ENCODE data around the gene EPAS1.

The EPAS1 gene

DNA sequence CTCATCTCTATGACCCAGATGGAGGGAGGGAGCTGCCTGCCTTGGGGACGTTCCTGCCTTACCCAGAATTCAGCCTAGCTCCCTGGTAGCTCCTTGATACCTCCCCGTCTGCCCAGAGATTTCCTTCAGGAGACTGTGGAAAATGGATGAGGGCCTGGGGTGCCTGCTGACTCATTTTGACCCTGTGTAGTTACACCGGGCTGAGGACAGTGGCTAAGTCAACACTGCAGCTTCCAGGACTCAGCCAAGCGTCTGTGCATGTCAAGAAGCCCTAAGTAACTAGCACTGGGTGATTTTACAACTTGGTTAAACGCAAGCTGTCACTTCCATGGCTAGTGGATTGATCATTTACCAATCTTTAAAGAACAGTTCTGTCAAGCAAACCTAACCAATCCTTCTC lies 23.3 kb upstream of the EPAS1 start:
- DNase-seq: no peak

- no peak for DNase-seq
Measured at GRCh38 chr2:46274586-46274985, 22.6 kb upstream of the EPAS1 start.

- no peak for DNase-seq
Measured at GRCh38 chr2:46275995-46276394, 21.2 kb upstream of the EPAS1 start.

GRCh38 chr2:46276642-46277041 lies 20.6 kb upstream of the EPAS1 start:
- no peak for DNase-seq

DNA sequence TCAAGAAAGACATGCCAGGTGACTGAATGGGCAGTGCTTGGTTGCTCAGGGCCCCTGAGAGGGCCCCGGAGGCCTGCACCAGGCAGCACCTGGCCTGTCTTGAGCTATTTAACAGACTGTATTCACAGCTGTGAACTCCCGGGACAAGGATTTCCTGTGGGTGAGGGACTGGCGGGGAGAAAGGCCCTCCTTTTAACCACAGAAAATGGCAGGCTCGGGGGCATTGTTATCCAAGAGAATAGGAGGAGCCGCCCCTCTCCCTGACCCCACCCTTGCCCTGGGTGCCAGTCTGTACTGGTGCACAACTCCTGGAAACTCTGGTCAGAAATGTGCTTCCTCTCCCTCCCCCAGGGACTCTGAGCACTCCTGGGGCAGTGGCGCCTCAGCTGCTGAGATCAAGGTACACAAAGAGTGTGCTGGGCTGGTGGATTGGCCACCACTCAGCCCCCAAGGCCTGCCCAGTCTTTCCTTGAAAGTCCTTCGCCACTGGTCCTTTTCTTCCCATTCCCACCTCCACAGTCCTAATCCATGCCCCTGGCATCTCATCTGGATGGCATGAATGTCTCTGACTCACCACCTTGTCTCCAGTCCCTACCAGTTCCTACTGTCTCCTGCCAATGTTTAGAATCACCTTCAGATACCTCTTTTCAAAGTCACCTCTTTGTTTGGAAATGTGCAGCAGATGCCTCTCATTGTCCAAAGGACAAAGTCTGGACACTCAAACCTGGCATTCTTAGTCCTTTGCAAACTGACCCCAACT lies 19.6 kb upstream of the EPAS1 start:
- DNase-seq: no peak

DNA sequence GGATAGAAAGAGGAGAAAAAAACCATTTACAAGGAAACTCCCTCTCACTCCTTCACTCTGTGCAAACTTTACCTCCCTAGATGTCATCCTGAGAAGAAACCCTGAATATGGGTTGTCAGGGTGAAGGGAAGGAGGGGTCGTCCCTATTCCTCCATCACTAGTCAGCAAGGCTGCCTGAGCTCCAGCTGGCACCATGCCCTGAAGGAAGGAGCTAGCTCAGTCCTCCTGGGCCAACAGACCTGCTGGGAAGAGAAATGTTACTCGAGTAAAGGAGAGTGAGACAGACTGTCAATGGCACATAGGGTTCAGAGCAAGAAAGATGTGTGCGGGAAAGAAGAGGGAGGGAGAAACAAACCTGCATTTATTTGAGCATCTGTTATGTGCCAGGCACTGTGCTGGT lies 18.3 kb upstream of the EPAS1 start:
- DNase-seq: no peak

DNA sequence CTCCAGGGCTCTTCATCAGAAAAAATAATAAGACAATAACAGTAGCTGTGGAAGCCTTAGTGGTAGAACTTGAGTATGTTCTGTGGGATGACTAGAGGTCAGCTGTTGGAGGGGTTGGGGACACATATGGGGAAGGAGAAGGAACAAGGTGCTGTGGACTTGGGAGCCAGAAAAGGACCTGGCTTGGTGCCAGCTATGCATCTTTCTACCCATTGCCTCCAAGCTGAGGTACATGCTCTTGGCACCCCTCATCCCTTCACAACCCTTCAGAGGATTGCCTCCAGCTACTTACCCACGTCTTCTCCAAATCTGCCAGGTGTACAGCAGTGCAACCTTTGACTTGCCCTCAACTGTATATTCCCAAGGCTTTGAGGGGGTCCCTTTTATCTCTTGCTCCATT lies 15.3 kb upstream of the EPAS1 start:
- DNase-seq: no peak

GRCh38 chr2:46283693-46284092 lies 13.5 kb upstream of the EPAS1 start:
- DNase-seq: no peak

GRCh38 chr2:46284260-46284659 lies 12.9 kb upstream of the EPAS1 start:
- DNase-seq: peak in 2 of 3 experiments; percentile 28 to 52

GRCh38 chr2:46284796-46285195 lies 12.4 kb upstream of the EPAS1 start:
- DNase-seq: peak in 2 of 3 experiments; percentile 51 to 68

DNA sequence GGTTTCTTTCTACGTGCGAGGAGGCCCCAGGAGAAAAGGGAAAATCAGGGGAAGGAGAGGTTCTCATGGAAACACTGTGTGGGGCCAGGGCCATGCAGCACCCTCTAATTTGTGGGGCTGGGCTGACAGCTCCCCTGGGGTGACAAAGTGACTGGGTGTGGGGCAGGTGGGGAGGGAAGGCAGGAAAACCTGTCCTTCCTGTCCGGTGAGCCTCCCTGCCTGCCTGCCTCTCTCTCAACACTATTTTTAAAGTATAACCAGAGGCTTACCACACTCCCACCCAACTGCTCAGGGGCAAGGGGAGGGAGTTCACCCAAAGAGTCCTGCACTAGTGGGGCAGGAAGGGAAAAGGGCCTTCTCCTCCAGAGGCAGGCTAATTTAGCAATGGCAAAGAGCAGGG lies 10.5 kb upstream of the EPAS1 start:
- DNase-seq: peak in 2 of 3 experiments; percentile 69 to 83

DNA sequence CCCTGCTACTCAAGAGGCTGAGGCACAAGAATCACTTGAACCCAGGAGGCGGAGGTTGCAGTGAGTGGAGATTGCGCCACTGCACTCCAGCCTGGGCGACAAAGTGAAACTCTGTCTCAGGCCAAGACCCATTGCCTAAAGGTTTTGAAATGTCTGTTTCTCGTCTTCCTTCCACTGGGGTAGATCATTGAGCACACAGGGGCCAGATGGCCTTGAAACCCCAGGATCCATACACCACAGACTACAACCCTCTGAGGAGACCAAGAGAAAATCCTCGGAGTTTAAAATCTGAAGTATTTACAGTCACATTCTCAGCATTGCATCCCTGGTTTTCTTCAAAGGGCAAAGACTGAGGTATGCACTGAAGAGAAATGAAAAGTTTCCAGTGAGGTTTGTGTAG lies 7.1 kb upstream of the EPAS1 start:
- DNase-seq: no peak

DNA sequence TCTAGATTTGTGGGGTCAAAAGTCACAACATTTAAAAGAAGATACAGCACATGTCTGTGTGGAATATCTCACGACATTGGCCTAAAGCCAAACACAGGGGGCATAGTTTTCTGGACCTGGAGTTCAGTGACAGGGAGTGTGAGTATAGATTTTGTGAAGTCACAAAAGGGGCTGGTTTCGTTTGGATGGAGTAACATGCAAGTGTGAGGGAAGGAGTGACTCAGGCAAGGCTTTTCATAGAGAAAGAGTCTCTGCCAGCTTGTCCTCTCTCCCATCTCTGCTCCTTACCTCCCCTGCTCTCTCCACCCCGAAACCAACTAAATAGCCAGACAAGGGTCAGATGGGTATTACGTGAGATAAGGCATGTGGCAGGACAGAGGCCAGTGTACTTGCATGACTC lies 3.7 kb upstream of the EPAS1 start:
- no peak for DNase-seq

DNA sequence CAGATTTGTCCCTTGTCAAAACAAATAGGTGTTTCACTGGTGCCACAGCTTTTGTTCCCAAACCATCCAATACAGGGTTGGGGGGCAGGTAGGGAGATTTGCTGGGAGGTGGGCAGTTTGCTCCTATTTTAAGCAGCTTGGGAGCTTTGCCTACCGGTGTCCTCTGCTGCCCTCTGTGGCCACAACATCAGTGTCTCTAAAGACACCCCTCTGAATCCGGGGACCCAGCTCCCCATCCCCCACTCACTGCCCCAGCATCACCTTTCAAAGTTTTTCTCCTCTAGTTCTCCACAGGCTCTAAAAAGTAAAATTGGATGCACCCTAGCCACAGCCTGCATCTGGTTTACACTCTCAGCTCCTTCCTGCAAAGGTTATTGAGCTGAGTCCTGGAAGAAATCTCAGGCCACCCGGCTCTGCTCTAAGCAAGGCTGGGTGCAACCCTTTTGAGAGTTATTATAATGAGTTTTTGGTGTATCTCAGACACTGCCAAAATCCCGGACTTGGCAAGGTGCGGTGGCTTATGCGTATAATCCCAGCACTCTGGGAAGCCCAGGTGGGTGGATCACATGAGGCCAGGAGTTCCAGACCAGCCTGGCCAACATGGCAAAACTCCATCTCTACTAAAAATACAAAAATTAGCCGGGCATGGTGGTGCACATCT lies 2.9 kb upstream of the EPAS1 start:
- peak in 1 of 3 experiments; percentile 39 for DNase-seq

DNA sequence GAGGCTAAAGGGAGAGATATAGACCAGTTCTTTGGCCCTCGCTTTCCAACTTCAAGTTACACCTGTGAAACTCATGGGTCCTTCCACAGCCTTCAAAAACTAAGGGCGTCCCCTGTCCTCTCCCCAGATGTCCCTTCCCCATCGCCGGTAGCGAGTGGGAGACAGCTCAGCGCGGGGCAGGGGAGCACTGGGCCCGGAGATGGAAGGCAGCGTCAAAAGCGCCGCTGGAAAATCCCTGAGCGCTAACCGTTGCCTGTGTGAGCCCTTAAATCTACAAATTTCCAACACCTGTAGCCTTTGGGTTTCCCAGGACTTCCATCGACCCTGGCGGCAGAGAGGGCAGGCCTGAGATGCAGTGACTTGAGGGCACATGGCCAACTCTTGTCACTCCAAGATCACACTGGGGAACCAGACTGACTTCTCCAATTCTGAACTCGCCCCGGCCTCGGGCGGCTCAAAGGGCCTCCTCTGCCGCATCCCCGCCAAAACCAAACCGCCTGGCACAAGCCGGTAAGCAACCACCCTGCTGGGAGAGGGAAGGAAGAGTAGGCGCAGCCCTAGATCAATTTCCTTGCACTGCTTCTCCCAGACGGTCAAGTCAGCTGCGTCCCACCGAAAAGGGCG lies 879 bp upstream of the EPAS1 start:
- DNase-seq: no peak

GRCh38 chr2:46297546-46298271 lies 502 bp downstream of the EPAS1 start:
- DNase-seq: peak; percentile 47 to 75 (median 67)

- DNase-seq: peak in 1 of 3 experiments; percentile 75
Measured at GRCh38 chr2:46298272-46298521, 990 bp downstream of the EPAS1 start.

- DNase-seq: peak in 2 of 3 experiments; percentile 72
Measured at GRCh38 chr2:46298522-46299353, 1.5 kb downstream of the EPAS1 start.

- DNase-seq: peak in 2 of 3 experiments; percentile 64 to 73
Measured at GRCh38 chr2:46299365-46300263, 2.4 kb downstream of the EPAS1 start.

DNA sequence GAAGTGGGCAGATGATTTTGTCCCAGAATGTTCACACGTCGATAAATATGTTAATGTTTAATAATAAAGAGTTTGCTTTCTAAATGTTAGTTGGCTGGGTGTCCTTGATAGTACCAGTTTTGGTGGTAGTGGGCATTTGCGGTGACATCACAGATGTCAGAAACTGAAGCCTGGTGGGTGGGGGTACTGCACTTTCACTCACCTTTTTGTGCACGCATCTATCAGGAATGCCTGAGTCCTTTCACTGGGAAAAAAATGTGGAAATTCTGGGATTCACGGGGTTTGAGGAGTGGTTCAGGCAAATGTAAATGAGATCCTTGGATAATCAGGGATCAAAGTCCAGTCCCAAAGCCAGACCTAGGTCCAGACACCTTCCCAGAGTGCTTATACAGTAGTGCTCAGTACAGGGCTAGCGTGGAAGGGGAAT lies 3.2 kb downstream of the EPAS1 start:
- no peak for DNase-seq

- no peak for DNase-seq
Measured at GRCh38 chr2:46302005-46302695, 4.9 kb downstream of the EPAS1 start.
